ENCODE measurements around the gene MAP3K3. TPM values are rescaled to one million over a fixed set of nuclear protein-coding genes. Genes with fewer than 3 reads are reported as not detected.

Gene MAP3K3
- total RNA-seq, 1 donor from 2014 or later: 32.5 TPM

DNA sequence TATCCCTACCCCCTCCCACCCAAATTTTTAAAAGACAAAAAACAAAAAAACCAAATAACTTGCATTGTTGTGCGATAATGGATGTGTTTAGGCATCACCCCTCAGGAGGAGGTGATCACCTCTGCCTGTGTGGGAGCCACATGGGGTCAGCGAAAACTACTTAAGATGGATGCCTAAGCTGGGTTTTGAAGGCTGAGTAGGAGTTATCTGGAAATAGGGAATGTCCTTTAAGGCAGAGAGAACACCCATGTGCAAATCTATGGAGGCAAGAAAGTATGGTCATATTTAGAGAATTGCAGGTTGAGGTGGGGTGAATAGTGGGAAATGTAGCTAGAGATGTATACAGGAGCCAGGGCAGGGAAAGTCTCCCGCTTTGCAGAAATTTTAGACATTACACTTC lies 27.1 kb upstream of the MAP3K3 start:
- ATAC-seq (ENCODE audit: low read depth) (no peak), DNase-seq (no peak)
- Mint-ChIP-seq H3K9me3 (no peaks in the 10 kb centered on the region), H3K4me1 (peaks cover 2% of the 10 kb centered on the region), H3K36me3 (ENCODE audit: low read depth) (peaks cover 42% of the 10 kb centered on the region), H3K27ac (no peak overlapping the region), H3K4me3 (no peak overlapping the region), H3K27me3 (no peaks in the 10 kb centered on the region)
- ChIA-PET CTCF (no interaction called here), POLR2A (no interaction called here)
- TF ChIP-seq, protein P1, sequence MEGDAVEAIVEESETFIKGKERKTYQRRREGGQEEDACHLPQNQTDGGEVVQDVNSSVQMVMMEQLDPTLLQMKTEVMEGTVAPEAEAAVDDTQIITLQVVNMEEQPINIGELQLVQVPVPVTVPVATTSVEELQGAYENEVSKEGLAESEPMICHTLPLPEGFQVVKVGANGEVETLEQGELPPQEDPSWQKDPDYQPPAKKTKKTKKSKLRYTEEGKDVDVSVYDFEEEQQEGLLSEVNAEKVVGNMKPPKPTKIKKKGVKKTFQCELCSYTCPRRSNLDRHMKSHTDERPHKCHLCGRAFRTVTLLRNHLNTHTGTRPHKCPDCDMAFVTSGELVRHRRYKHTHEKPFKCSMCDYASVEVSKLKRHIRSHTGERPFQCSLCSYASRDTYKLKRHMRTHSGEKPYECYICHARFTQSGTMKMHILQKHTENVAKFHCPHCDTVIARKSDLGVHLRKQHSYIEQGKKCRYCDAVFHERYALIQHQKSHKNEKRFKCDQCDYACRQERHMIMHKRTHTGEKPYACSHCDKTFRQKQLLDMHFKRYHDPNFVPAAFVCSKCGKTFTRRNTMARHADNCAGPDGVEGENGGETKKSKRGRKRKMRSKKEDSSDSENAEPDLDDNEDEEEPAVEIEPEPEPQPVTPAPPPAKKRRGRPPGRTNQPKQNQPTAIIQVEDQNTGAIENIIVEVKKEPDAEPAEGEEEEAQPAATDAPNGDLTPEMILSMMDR (IDR thresholded peaks at IDR 0.05): no peak
- intact Hi-C loops (cut with micrococcal nuclease): no loop called here

DNA sequence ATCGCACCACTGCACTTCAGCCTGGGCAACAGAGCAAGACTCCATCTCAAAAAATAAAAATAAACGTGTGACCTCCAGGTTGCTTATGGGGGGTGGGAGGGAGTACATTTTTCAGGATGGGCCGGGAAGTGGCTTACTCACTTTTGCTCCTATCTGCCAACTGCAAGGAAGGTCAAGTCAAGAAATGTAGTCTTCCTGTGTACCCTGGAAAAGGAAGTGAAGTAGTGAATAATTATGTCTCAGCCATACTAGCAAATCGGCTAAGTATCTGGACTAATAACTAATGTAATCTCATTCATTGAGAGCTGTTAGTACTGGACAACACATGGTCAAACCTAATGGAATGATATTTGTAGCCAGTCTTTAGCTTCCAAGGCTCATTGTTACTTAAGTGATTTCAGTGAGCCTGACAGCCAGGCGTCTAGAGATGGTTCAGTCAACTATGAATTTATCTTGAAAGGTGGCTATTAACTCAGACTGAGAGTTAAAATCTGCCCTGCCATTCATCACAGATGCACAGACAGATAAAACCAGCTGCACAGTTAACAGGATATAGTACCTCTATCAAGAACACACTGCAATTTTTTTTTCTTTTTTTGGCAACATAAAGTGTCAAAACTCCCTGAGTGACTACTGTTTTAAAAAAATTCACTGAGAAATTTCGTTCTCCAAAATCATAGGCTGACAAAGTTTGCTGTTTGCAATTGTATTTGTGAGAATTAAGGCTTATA lies 25.2 kb upstream of the MAP3K3 start:
- Mint-ChIP-seq H3K4me3 (no peak overlapping the region), H3K27ac (no peak overlapping the region), H3K27me3 (no peaks in the 10 kb centered on the region), H3K4me1 (peaks cover 15% of the 10 kb centered on the region), H3K9me3 (no peaks in the 10 kb centered on the region), H3K36me3 (ENCODE audit: low read depth) (peaks cover 27% of the 10 kb centered on the region)
- POLR2A ChIA-PET: no interaction called here
- DNase-seq (no peak), ATAC-seq (ENCODE audit: low read depth) (no peak)
- CTCF ChIA-PET: interaction anchor here (0.8 kb wide), 1 partner anchor 11 kb away, joined by 3 read pairs; no protein-coding TSS in a partner anchor
- TF ChIP-seq, protein P1 (IDR thresholded peaks at IDR 0.05): no peak
- intact Hi-C loops (cut with micrococcal nuclease): no loop called here

DNA sequence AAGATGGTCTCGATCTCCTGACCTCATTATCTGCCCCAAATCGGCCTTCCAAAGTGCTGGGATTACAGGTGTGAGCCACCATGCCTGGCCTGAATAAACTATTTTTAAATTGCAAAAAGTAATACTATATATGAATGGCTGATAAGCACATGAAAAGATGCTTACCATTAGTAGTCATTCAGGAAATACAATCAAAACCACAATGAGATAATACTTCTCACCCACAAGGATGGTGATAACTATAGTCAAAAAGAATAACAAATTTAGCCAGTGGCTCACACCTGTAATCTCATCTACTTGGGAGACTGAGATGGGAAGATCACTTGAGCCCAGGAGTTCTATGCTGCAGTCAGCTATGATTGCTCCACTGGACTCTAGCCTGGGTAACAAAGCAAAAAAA lies 23.9 kb upstream of the MAP3K3 start:
- Mint-ChIP-seq H3K9me3 (no peaks in the 10 kb centered on the region), H3K36me3 (ENCODE audit: low read depth) (peaks cover 20% of the 10 kb centered on the region), H3K27me3 (no peaks in the 10 kb centered on the region), H3K27ac (no peak overlapping the region), H3K4me3 (no peak overlapping the region), H3K4me1 (peaks cover 17% of the 10 kb centered on the region)
- DNase-seq: no peak
- TF ChIP-seq, protein P1 (IDR thresholded peaks at IDR 0.05): no peak
- ChIA-PET POLR2A (no interaction called here), CTCF (no interaction called here)
- no peak for ATAC-seq (ENCODE audit: low read depth)
- intact Hi-C loops (cut with micrococcal nuclease): no loop called here

DNA sequence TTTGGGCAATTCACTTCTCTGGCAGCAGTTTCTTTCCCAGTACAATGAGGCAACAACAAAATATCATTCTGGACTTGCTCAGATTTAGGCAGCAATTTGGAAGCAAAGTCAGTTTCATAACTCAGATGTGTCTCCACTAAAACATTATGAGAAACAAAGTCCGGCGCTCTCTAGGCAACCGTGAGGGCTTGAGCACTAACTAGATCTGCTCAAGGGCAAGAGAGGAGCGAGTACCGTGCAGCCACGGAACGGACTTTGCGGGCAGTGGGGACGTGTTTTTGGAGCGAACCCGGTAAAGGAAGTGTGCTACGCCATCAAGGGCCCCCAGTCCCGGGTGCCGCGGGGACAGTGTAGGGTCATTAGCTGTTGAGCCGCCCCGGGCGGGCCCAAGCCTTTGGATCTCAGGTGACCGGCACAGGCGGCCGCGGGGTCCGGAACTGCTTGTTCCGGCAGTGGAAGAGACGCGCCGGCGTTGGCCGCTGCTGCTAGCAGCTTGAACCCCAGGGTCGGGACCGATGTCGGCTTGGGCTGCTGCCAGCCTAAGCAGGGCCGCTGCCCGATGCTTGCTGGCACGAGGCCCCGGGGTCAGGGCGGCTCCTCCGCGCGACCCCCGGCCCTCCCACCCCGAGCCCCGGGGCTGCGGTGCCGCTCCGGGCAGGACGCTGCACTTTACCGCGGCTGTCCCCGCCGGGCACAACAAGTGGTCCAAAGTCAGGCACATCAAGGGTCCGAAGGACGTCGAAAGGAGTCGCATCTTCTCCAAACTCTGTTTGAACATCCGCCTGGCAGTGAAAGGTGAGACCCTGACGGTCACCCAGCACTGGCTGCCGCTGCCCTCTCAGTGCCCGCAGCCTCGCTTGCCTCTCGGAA lies 21.4 kb upstream of the MAP3K3 start, which contains the start of gene TACO1:
Gene TACO1 (plus strand): TSS at position 327 of the 870 bp plus-strand sequence. CDS start 189 bp downstream, at position 516.
- TF ChIP-seq, protein P1 (IDR thresholded peaks at IDR 0.05): no peak
- H3K36me3 Mint-ChIP-seq (ENCODE audit: low read depth): peaks cover 24% of the 10 kb centered on the region
- intact Hi-C loops (cut with micrococcal nuclease): loop anchor here (1.0 kb wide), 2 partner anchors 21 to 51 kb away; partner anchors contain the start of genes DCAF7 and MAP3K3
- POLR2A ChIA-PET: interaction anchor here (0.5 to 2.9 kb wide), 11 partner anchors 10 to 1052 kb away, joined by 3 to 15 read pairs (median 4); partner anchors contain the start of genes DCAF7 and MAP3K3
- peak; percentile 80 for DNase-seq
- H3K9me3 Mint-ChIP-seq: no peaks in the 10 kb centered on the region
- peak within 1 kb of the TSS; percentile 89 for H3K4me3 Mint-ChIP-seq
- CTCF ChIA-PET: interaction anchor here (0.8 to 3.0 kb wide), 3 partner anchors 12 to 176 kb away, joined by 3 to 17 read pairs (median 4); no protein-coding TSS in a partner anchor
- no peaks in the 10 kb centered on the region for H3K27me3 Mint-ChIP-seq
- H3K27ac Mint-ChIP-seq: peak within 1 kb of the TSS; percentile 76
- ATAC-seq (ENCODE audit: low read depth): peak; percentile 99
- H3K4me1 Mint-ChIP-seq: peaks cover 17% of the 10 kb centered on the region

All from activated B cell treated with CpG ODN at 0.5 μM for 24 hours (primary cell).